GM12878 (cell line): ENCODE results near the gene POLR2L. TPM values are rescaled to one million over a fixed set of nuclear protein-coding genes. Genes with fewer than 3 reads are reported as not detected.

Experiments used
- ATF2 ChIP-seq: IDR thresholded peaks from 2 replicates; pipeline ENCODE4 v1.6.1; 2012; ENCODE audit warnings: low read length, inconsistent platforms
- E2F8 ChIP-seq: fragments of 450-650 bp; IDR thresholded peaks from 2 replicates; pipeline ENCODE4 v1.6.1; 2018; ENCODE audit warnings: mild to moderate bottlenecking, low read depth, moderate library complexity; ENCODE audit not compliant: partially characterized antibody
- E4F1 ChIP-seq: fragments of 450-650 bp; IDR thresholded peaks from 2 replicates; pipeline ENCODE4 v1.6.1; 2018; ENCODE audit warnings: borderline replicate concordance, mild to moderate bottlenecking; ENCODE audit not compliant: partially characterized antibody
- EP300 ChIP-seq, 2 experiments: fragments of 150-350 bp in 1 of 2; IDR thresholded peaks; 2 replicates each; pipeline ENCODE4 v1.6.1; 2011 to 2012; ENCODE audit warnings: low read depth in 2 of 2, low read length in 2 of 2, borderline replicate concordance in 1 of 2, improper control_type of control experiment in 1 of 2, inconsistent platforms in 1 of 2; ENCODE audit not compliant: control insufficient read depth in 1 of 2
- FOXK2 ChIP-seq: fragments of 450-650 bp; IDR thresholded peaks from 2 replicates; pipeline ENCODE4 v1.6.1; 2017; ENCODE audit warnings: mild to moderate bottlenecking, moderate library complexity
- HSF1 ChIP-seq: fragments of 150-350 bp; IDR thresholded peaks from 2 replicates; pipeline ENCODE4 v1.6.1; 2014; ENCODE audit warnings: mild to moderate bottlenecking, low read depth, low read length
- KDM1A ChIP-seq: fragments of 200-600 bp; sonication (generic); IDR thresholded peaks from 2 replicates; pipeline ENCODE4 v1.6.1; 2016; ENCODE audit warnings: borderline replicate concordance
- MTA3 ChIP-seq: IDR thresholded peaks from 2 replicates; pipeline ENCODE4 v1.6.1; 2012; ENCODE audit warnings: low read length, inconsistent platforms, borderline replicate concordance
- MYC ChIP-seq: IDR thresholded peaks from 2 replicates; pipeline ENCODE4 v1.6.1; 2011; ENCODE audit warnings: mild to moderate bottlenecking, low read length, moderate library complexity, inconsistent platforms; ENCODE audit not compliant: insufficient read depth, insufficient replicate concordance, insufficient read length, severe bottlenecking
- NBN ChIP-seq: fragments of 450-650 bp; IDR thresholded peaks from 2 replicates; pipeline ENCODE4 v1.6.1; 2016
- POLR2A ChIP-seq: IDR thresholded peaks from 2 replicates; pipeline ENCODE4 v1.6.1; 2011; ENCODE audit warnings: low read depth, mild to moderate bottlenecking, low read length
- RELA ChIP-seq: fragments of 450-650 bp; IDR thresholded peaks from 2 replicates; pipeline ENCODE4 v1.8.0; 2014; ENCODE audit warnings: borderline replicate concordance; ENCODE audit not compliant: partially characterized antibody
- SIN3A ChIP-seq: IDR thresholded peaks from 2 replicates; pipeline ENCODE4 v1.6.1; 2012; ENCODE audit warnings: low read depth, low read length, improper control_type of control experiment
- SMARCA5 ChIP-seq: fragments of 450-650 bp; IDR thresholded peaks from 2 replicates; pipeline ENCODE4 v1.6.1; 2017; ENCODE audit warnings: mild to moderate bottlenecking
- STAT3 ChIP-seq: IDR thresholded peaks from 2 replicates; pipeline ENCODE4 v1.6.1; 2011; ENCODE audit warnings: low read depth, low read length, improper control_type of control experiment
- TCF3 ChIP-seq: IDR thresholded peaks from 2 replicates; pipeline ENCODE4 v1.6.1; 2012; ENCODE audit warnings: low read depth, mild to moderate bottlenecking, low read length, borderline replicate concordance; ENCODE audit not compliant: insufficient read depth
- ZNF207 ChIP-seq: fragments of 450-650 bp; IDR thresholded peaks from 2 replicates; pipeline ENCODE4 v1.6.1; 2014; ENCODE audit warnings: antibody characterized with exemption, mild to moderate bottlenecking, borderline replicate concordance
- polyA plus RNA-seq, 11 experiments: library from polyadenylated mRNA; depleted of rRNA in 4 of 11; unstranded in 6 of 11; stranded (reverse) in 5 of 11; fragments of >200 nt; fragmentation: Nextera tagmentation in 4 of 11; fragmentation: Illumina TruSeq in 1 of 11; extraction: Ambion mirVana in 4 of 11; extraction: Trizol in 1 of 11; gene quantifications; 1 replicate in 1 of 11; 2 replicates in 10 of 11; pipeline versions ENCODE4 v1.2.1 to v1.2.3, GENCODE V29; 2011 to 2016; ENCODE audit warnings: inconsistent platforms in 2 of 11, missing spikeins in 2 of 11, low read depth in 1 of 11
- total RNA-seq, 4 experiments: library from RNA; depleted of rRNA in 3 of 4; stranded (reverse); fragments of >200 nt in 3 of 4; fragmentation: Illumina TruSeq in 1 of 4; extraction: Trizol in 1 of 4; gene quantifications; 2 replicates each; pipeline versions ENCODE4 v1.2.1 to v1.2.3, GENCODE V29; 2013 to 2021

POLR2L gene
- total and polyA plus RNA-seq, 10 of the 15 experiments (the other 5 are each of a cell fraction or from before 2014, with no cell fraction given): 23.1 to 497 (median 125) TPM

- TF ChIP-seq E4F1 (no peak), HSF1 (no peak), MTA3 (no peak), STAT3 (no peak), TCF3 (peak; percentile 73; the same call in 1 of the 2 replicates), MYC (no peak), ZNF207 (peak; percentile 71; the same call in 1 of the 2 replicates), KDM1A (no peak), E2F8 (no peak), ATF2 (no peak), SMARCA5 (peak; percentile 83), NBN (no peak), FOXK2 (no peak), EP300 (IDR thresholded peaks at IDR 0.05; ENCODE audit: borderline replicate concordance in 1 of 2, control insufficient read depth in 1 of 2, low read depth in 2 of 2, low read length in 2 of 2) (no peak), POLR2A (peak; percentile 92), SIN3A (no peak), RELA (peak; percentile 50)
These were observed 23.0 kb downstream of the POLR2L start (continued) for GRCh38 chr11:819129-819931.
